WTC11 (cell line): ENCODE data around the gene ABCB10. TPM values are rescaled to one million over a fixed set of nuclear protein-coding genes. Genes with fewer than 3 reads are reported as not detected.

ENCODE experiments used
- ATAC-seq: fragments of 200-7000 bp; cut with Tn5 transposase; 2 replicates; pipeline ENCODE4 v1.10.0; 2021; ENCODE audit warnings: mild to moderate bottlenecking, moderate library complexity
- CTCF ChIA-PET: fragments of 300-600 bp; sonication (Branson Sonifier 250); formaldehyde crosslinking; loops from one replicate; lab custom pipeline; 2021; ENCODE audit warnings: antibody characterized with exemption; lab: Charles Lee
- POLR2A ChIA-PET: fragments of 350-600 bp; sonication (Branson Sonifier 250); formaldehyde crosslinking; loops from one replicate; lab custom pipeline; 2021; ENCODE audit warnings: antibody characterized with exemption; lab: Charles Lee
- DNase-seq: peaks from one replicate; pipeline ENCODE4 v3.0.0; 2021; ENCODE audit warnings: low spot score
- H3K27ac Mint-ChIP-seq: 2 replicates; pipeline ENCODE4 v1.8.0; 2021; ENCODE audit warnings: mixed read lengths
- H3K27me3 Mint-ChIP-seq: 2 replicates; pipeline ENCODE4 v1.8.0; 2021; ENCODE audit warnings: low read depth, mild to moderate bottlenecking, moderate library complexity, mixed read lengths
- H3K36me3 Mint-ChIP-seq: 2 replicates; pipeline ENCODE4 v1.8.0; 2021; ENCODE audit warnings: mixed read lengths
- H3K4me1 Mint-ChIP-seq: 2 replicates; pipeline ENCODE4 v1.8.0; 2022; ENCODE audit warnings: mixed read lengths
- H3K4me3 Mint-ChIP-seq: 2 replicates; pipeline ENCODE4 v1.8.0; 2021; ENCODE audit warnings: mild to moderate bottlenecking, moderate library complexity, mixed read lengths
- H3K9me3 Mint-ChIP-seq: 2 replicates; pipeline ENCODE4 v1.8.0; 2021; ENCODE audit warnings: mixed read lengths
- ATF1 ChIP-seq: sonication (generic); formaldehyde crosslinking; IDR thresholded peaks from 2 replicates; pipeline ENCODE4 v1.8.1; 2023; ENCODE audit warnings: mild to moderate bottlenecking, moderate library complexity, missing genetic modification reagents
- CBFB ChIP-seq: sonication (generic); formaldehyde crosslinking; IDR thresholded peaks from 2 replicates; pipeline ENCODE4 v1.8.1; 2022; ENCODE audit warnings: mild to moderate bottlenecking, low read depth, missing genetic modification reagents
- ETV6 ChIP-seq: sonication (generic); formaldehyde crosslinking; IDR thresholded peaks from 2 replicates; pipeline ENCODE4 v1.8.1; 2022; ENCODE audit warnings: mild to moderate bottlenecking, missing genetic modification reagents
- FOXJ3 ChIP-seq: sonication (generic); formaldehyde crosslinking; IDR thresholded peaks from 2 replicates; pipeline ENCODE4 v1.9.0; 2021; ENCODE audit warnings: missing genetic modification reagents, mild to moderate bottlenecking, borderline replicate concordance
- IRF2 ChIP-seq: sonication (generic); formaldehyde crosslinking; IDR thresholded peaks from 2 replicates; pipeline ENCODE4 v1.8.0; 2022; ENCODE audit warnings: low read depth, missing genetic modification reagents, borderline replicate concordance
- MXD4 ChIP-seq: fragments of 250-450 bp; sonication (Bioruptor Pico); IDR thresholded peaks from 2 replicates; pipeline ENCODE4 v1.8.0; 2021; ENCODE audit warnings: mild to moderate bottlenecking, moderate library complexity, borderline replicate concordance
- NFE2L1 ChIP-seq: sonication (generic); formaldehyde crosslinking; IDR thresholded peaks from 2 replicates; pipeline ENCODE4 v1.8.1; 2023; ENCODE audit warnings: missing genetic modification reagents
- NR1H2 ChIP-seq: sonication (generic); formaldehyde crosslinking; IDR thresholded peaks from 2 replicates; pipeline ENCODE4 v1.9.0; 2021; ENCODE audit warnings: mild to moderate bottlenecking, moderate library complexity, missing genetic modification reagents
- NR3C1 ChIP-seq: sonication (generic); formaldehyde crosslinking; conservative IDR thresholded peaks from 2 replicates; pipeline ENCODE4 v1.8.1; 2023; ENCODE audit warnings: low read depth, mild to moderate bottlenecking, missing genetic modification reagents
- OVOL2 ChIP-seq: fragments of 250-450 bp; sonication (Bioruptor Pico); IDR thresholded peaks from 2 replicates; pipeline ENCODE4 v1.9.0; 2021; ENCODE audit warnings: mild to moderate bottlenecking, borderline replicate concordance
- RELA ChIP-seq: sonication (generic); formaldehyde crosslinking; IDR thresholded peaks from 2 replicates; pipeline ENCODE4 v1.8.1; 2022; ENCODE audit warnings: missing genetic modification reagents, mild to moderate bottlenecking, borderline replicate concordance
- RORB ChIP-seq: fragments of 250-450 bp; sonication (Bioruptor Pico); IDR thresholded peaks from 2 replicates; pipeline ENCODE4 v1.9.0; 2021; ENCODE audit warnings: mild to moderate bottlenecking
- ZNF232 ChIP-seq: sonication (generic); formaldehyde crosslinking; IDR thresholded peaks from 2 replicates; pipeline ENCODE4 v1.8.0; 2022; ENCODE audit warnings: mild to moderate bottlenecking, missing genetic modification reagents
- ZNF317 ChIP-seq: sonication (generic); formaldehyde crosslinking; IDR thresholded peaks from 2 replicates; pipeline ENCODE4 v1.8.1; 2023; ENCODE audit warnings: low read depth, mild to moderate bottlenecking, moderate library complexity, missing genetic modification reagents, borderline replicate concordance
- ZNF396 ChIP-seq: fragments of 250-450 bp; sonication (Bioruptor Pico); IDR thresholded peaks from 2 replicates; pipeline ENCODE4 v1.8.0; 2021; ENCODE audit warnings: mild to moderate bottlenecking, moderate library complexity, borderline replicate concordance
- ZNF416 ChIP-seq: fragments of 250-450 bp; sonication (Bioruptor Pico); IDR thresholded peaks from 2 replicates; pipeline ENCODE4 v1.9.0; 2021; ENCODE audit warnings: mild to moderate bottlenecking, inconsistent platforms
- total RNA-seq: library from RNA; stranded (reverse); gene quantifications from 3 replicates; pipeline ENCODE4 v1.2.3, GENCODE V29; 2021
- TF ChIP-seq, protein P1 (sequence below): sonication (generic); formaldehyde crosslinking; IDR thresholded peaks from 2 replicates; pipeline ENCODE4 v1.8.0; 2022; ENCODE audit warnings: mild to moderate bottlenecking, missing genetic modification reagents
- TF ChIP-seq, protein P2 (sequence below): fragments of 250-450 bp; sonication (Bioruptor Pico); IDR thresholded peaks from 2 replicates; pipeline ENCODE4 v1.9.0; 2021; ENCODE audit warnings: mild to moderate bottlenecking
- TF ChIP-seq, protein P3 (sequence below): sonication (generic); formaldehyde crosslinking; IDR thresholded peaks from 2 replicates; pipeline ENCODE4 v1.8.1; 2023; ENCODE audit warnings: mild to moderate bottlenecking, missing genetic modification reagents, borderline replicate concordance
- TF ChIP-seq, protein P4 (sequence below): fragments of 250-450 bp; sonication (Bioruptor Pico); IDR thresholded peaks from 2 replicates; pipeline ENCODE4 v1.9.0; 2021; ENCODE audit warnings: mild to moderate bottlenecking
- TF ChIP-seq, protein P5 (sequence below): fragments of 250-450 bp; sonication (Bioruptor Pico); conservative IDR thresholded peaks from 2 replicates; pipeline ENCODE4 v1.9.0; 2021; ENCODE audit warnings: mild to moderate bottlenecking
- TF ChIP-seq, protein P6 (sequence below): sonication (generic); formaldehyde crosslinking; IDR thresholded peaks from 2 replicates; pipeline ENCODE4 v1.8.1; 2023; ENCODE audit warnings: mild to moderate bottlenecking, moderate library complexity, missing genetic modification reagents
- TF ChIP-seq, protein P7 (sequence below): sonication (generic); formaldehyde crosslinking; IDR thresholded peaks from 2 replicates; pipeline ENCODE4 v1.8.0; 2023; ENCODE audit warnings: missing genetic modification reagents

ABCB10 gene
- total RNA-seq, 1 experiment from 2014 or later = 11.0 TPM

DNA sequence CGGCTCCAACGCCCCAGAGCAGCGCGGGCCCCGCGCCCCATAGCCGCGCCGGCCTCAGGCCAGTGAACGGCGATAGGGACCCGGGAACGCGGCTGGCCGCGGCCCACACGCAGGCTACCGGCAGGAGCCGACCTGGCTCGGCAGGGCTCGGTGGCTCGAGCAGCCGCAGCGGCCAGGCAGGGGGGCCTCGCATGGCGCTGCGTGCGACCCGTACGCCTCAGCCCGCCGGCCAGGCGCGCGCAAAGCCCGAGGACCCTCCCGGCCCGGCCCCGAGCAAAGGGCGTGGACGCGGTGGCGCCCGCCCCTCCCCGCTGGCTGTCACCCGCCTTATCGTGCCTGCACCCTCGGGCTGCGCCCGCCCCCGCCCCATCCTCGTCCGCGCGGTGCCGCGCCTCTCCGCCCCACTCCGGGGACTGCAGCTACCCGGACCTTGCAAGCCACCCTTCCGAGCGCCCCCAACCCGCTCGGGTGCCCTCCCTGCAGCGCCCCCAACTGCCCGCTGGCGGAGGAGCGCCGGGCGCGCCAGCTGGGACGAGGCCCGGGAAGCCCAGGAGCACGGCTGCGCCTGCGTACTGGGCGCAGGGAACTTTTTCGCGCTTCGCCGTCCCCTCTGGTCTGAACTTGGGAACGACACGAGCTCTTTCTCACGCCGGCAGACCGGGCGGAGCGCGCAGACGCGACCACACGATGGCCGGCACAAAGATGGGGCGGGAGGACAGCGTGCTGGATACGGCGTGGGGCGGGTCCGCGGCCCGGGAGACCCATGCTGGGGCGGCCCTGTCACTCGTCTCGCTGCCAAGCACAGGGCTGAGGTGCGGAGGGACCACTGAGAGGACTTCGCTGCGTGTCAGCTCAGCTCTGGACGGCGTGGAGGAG lies at the start of gene ABCB10 (continued):
- TF ChIP-seq, protein P1, sequence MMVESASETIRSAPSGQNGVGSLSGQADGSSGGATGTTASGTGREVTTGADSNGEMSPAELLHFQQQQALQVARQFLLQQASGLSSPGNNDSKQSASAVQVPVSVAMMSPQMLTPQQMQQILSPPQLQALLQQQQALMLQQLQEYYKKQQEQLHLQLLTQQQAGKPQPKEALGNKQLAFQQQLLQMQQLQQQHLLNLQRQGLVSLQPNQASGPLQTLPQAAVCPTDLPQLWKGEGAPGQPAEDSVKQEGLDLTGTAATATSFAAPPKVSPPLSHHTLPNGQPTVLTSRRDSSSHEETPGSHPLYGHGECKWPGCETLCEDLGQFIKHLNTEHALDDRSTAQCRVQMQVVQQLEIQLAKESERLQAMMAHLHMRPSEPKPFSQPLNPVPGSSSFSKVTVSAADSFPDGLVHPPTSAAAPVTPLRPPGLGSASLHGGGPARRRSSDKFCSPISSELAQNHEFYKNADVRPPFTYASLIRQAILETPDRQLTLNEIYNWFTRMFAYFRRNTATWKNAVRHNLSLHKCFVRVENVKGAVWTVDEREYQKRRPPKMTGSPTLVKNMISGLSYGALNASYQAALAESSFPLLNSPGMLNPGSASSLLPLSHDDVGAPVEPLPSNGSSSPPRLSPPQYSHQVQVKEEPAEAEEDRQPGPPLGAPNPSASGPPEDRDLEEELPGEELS (CRISPR knock-in tag) = peak; percentile 27
- TF ChIP-seq, protein P2, sequence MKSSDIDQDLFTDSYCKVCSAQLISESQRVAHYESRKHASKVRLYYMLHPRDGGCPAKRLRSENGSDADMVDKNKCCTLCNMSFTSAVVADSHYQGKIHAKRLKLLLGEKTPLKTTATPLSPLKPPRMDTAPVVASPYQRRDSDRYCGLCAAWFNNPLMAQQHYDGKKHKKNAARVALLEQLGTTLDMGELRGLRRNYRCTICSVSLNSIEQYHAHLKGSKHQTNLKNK = no peak
- TF ChIP-seq ETV6 = peak; percentile 92; the same call in 1 of the 2 replicates
- TF ChIP-seq, protein P3, sequence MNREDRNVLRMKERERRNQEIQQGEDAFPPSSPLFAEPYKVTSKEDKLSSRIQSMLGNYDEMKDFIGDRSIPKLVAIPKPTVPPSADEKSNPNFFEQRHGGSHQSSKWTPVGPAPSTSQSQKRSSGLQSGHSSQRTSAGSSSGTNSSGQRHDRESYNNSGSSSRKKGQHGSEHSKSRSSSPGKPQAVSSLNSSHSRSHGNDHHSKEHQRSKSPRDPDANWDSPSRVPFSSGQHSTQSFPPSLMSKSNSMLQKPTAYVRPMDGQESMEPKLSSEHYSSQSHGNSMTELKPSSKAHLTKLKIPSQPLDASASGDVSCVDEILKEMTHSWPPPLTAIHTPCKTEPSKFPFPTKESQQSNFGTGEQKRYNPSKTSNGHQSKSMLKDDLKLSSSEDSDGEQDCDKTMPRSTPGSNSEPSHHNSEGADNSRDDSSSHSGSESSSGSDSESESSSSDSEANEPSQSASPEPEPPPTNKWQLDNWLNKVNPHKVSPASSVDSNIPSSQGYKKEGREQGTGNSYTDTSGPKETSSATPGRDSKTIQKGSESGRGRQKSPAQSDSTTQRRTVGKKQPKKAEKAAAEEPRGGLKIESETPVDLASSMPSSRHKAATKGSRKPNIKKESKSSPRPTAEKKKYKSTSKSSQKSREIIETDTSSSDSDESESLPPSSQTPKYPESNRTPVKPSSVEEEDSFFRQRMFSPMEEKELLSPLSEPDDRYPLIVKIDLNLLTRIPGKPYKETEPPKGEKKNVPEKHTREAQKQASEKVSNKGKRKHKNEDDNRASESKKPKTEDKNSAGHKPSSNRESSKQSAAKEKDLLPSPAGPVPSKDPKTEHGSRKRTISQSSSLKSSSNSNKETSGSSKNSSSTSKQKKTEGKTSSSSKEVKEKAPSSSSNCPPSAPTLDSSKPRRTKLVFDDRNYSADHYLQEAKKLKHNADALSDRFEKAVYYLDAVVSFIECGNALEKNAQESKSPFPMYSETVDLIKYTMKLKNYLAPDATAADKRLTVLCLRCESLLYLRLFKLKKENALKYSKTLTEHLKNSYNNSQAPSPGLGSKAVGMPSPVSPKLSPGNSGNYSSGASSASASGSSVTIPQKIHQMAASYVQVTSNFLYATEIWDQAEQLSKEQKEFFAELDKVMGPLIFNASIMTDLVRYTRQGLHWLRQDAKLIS (CRISPR knock-in tag) = peak; percentile 56; the same call in 1 of the 2 replicates
- no peak for TF ChIP-seq ZNF232
- TF ChIP-seq ZNF317 = no peak
- no peak for TF ChIP-seq NFE2L1 (CRISPR knock-in tag)
- TF ChIP-seq NR3C1 = no peak
- TF ChIP-seq IRF2 (CRISPR knock-in tag) = no peak
- TF ChIP-seq, protein P4, sequence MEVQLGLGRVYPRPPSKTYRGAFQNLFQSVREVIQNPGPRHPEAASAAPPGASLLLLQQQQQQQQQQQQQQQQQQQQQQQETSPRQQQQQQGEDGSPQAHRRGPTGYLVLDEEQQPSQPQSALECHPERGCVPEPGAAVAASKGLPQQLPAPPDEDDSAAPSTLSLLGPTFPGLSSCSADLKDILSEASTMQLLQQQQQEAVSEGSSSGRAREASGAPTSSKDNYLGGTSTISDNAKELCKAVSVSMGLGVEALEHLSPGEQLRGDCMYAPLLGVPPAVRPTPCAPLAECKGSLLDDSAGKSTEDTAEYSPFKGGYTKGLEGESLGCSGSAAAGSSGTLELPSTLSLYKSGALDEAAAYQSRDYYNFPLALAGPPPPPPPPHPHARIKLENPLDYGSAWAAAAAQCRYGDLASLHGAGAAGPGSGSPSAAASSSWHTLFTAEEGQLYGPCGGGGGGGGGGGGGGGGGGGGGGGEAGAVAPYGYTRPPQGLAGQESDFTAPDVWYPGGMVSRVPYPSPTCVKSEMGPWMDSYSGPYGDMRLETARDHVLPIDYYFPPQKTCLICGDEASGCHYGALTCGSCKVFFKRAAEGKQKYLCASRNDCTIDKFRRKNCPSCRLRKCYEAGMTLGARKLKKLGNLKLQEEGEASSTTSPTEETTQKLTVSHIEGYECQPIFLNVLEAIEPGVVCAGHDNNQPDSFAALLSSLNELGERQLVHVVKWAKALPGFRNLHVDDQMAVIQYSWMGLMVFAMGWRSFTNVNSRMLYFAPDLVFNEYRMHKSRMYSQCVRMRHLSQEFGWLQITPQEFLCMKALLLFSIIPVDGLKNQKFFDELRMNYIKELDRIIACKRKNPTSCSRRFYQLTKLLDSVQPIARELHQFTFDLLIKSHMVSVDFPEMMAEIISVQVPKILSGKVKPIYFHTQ (CRISPR knock-in tag) = no peak
- TF ChIP-seq OVOL2 (CRISPR knock-in tag) = no peak
- TF ChIP-seq CBFB (CRISPR knock-in tag) = no peak
- TF ChIP-seq, protein P5, sequence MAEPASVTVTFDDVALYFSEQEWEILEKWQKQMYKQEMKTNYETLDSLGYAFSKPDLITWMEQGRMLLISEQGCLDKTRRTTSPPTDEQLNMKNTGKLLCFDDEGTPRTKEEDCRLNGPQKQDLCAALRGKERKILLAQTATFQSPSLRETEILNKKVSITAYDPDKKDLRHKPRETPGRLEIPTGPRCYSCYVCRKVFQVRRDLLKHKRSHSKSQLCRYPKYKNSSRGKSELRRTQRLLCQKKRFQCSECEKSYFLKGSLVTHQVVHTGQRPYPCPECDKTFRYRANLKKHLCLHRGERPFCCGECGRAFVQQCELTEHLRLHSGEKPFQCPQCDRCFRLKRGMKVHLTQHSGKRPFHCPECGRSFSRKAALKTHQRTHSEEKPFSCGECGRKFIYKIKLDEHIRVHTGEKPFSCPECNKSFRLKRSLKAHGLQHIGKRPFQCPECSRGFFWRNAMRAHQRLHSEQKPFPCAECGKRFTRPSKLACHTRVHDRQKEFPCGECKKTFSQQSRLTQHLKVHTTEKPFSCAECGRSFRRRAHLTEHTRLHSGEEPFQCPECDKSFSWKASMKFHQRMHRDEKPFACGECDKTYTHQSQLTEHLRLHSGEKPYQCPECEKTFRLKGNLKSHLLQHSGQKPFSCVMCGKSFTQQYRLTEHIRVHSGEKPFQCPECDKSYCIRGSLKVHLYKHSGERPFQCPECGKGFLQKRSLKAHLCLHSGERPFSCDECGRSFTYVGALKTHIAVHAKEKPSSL (CRISPR knock-in tag) = no peak
- TF ChIP-seq, all 79 proteins: peak for 18

DNA sequence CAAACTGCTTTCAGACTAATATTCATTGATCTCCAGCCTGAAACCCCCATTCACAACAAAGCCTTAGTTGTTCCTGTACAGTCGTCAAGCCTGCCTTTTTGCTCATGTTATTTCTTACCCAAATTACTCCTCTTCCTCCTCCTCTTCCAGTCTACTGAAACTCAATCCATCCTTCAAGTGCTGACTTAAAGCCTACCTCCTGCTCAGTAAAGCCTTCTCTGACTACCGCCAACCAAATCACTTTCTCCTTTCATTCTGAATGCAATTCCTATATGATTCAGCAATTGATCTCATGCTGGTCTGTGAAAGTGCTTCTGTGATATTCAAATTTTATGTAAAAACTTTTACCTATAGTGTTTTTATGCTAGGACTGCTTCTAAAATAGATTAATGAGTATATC lies 48.9 kb upstream of the ABCB10 start:
- no peaks in the 10 kb centered on the region for H3K27me3 Mint-ChIP-seq
- ChIA-PET POLR2A (no interaction called here), CTCF (no interaction called here)
- TF ChIP-seq ZNF396 (CRISPR knock-in tag) = no peak
- TF ChIP-seq ATF1 = no peak
- TF ChIP-seq ZNF416 = no peak
- TF ChIP-seq NR1H2 (CRISPR knock-in tag) = no peak
- TF ChIP-seq, protein P6, sequence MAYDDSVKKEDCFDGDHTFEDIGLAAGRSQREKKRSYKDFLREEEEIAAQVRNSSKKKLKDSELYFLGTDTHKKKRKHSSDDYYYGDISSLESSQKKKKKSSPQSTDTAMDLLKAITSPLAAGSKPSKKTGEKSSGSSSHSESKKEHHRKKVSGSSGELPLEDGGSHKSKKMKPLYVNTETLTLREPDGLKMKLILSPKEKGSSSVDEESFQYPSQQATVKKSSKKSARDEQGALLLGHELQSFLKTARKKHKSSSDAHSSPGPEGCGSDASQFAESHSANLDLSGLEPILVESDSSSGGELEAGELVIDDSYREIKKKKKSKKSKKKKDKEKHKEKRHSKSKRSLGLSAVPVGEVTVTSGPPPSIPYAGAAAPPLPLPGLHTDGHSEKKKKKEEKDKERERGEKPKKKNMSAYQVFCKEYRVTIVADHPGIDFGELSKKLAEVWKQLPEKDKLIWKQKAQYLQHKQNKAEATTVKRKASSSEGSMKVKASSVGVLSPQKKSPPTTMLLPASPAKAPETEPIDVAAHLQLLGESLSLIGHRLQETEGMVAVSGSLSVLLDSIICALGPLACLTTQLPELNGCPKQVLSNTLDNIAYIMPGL (CRISPR knock-in tag) = no peak
- TF ChIP-seq, protein P7, sequence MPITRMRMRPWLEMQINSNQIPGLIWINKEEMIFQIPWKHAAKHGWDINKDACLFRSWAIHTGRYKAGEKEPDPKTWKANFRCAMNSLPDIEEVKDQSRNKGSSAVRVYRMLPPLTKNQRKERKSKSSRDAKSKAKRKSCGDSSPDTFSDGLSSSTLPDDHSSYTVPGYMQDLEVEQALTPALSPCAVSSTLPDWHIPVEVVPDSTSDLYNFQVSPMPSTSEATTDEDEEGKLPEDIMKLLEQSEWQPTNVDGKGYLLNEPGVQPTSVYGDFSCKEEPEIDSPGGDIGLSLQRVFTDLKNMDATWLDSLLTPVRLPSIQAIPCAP (CRISPR knock-in tag) = no peak
- TF ChIP-seq MXD4 (CRISPR knock-in tag) = no peak
- TF ChIP-seq RELA (CRISPR knock-in tag) = no peak
- no peak for TF ChIP-seq RORB (CRISPR knock-in tag)
- TF ChIP-seq FOXJ3 (CRISPR knock-in tag) = no peak

More for the DNA sequence above, 48.9 kb upstream of the ABCB10 start:
- ATAC-seq (peak; percentile 47), DNase-seq (no peak)
- Mint-ChIP-seq H3K27ac (peak overlapping the region; percentile 23), H3K4me3 (no peak overlapping the region), H3K9me3 (no peaks in the 10 kb centered on the region), H3K36me3 (peaks cover 52% of the 10 kb centered on the region), H3K4me1 (peaks cover 13% of the 10 kb centered on the region)
